Muscle of back (tissue), 11 donors: ENCODE measurements around the gene PTPN6. TPM values are rescaled to one million over a fixed set of nuclear protein-coding genes. Genes with fewer than 3 reads are reported as not detected.
A peak's percentile ranks its signal among the peaks of the same experiment; 100 is the strongest.

Source experiments
- DNase-seq, 3 donors: peaks; one replicate each; pipeline versions ENCODE4 v3.0.0 to v3.0.0-alpha.2; 2013
- polyA plus RNA-seq, 10 donors: library from polyadenylated mRNA; unstranded; fragments of 120-200 nt; gene quantifications; one replicate each; pipeline ENCODE4 v1.2.1, GENCODE V29; 2013; ENCODE audit not compliant: insufficient read length in 10 of 10

Gene PTPN6
- polyA plus RNA-seq, 10 donors = 4.3 to 10.6 (median 6.6) TPM

DNA sequence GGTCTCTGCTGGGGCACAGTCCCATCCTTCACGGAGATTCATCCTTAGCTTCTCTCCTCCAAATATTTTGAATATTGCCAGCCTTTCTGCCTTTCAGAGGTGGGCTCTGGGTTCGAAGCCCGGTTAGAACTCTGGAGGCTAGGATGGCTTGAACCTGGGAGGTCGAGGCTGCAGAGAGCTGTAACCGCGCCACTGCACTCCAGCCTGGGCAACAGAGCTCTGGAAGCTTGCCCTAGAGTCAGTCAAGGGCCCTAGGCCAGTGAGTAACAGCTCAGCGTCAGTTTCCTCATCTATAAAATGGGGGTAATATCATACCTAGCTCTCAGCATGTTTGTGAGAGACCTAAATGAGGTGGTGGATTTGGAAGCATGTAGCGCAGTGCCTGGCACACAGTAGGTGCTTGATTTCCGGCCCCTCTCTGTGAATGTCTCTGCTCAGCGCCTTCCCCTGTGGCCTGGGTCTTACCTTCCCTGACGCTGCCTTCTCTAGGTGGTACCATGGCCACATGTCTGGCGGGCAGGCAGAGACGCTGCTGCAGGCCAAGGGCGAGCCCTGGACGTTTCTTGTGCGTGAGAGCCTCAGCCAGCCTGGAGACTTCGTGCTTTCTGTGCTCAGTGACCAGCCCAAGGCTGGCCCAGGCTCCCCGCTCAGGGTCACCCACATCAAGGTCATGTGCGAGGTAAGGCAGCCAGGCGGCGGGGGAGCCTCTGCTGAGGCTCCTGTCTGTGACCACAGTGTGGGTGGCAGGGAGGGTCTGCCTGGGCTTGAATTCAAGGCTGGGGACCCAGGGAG, 3.4 kb downstream of the PTPN6 start:
- DNase-seq = no peak

DNA sequence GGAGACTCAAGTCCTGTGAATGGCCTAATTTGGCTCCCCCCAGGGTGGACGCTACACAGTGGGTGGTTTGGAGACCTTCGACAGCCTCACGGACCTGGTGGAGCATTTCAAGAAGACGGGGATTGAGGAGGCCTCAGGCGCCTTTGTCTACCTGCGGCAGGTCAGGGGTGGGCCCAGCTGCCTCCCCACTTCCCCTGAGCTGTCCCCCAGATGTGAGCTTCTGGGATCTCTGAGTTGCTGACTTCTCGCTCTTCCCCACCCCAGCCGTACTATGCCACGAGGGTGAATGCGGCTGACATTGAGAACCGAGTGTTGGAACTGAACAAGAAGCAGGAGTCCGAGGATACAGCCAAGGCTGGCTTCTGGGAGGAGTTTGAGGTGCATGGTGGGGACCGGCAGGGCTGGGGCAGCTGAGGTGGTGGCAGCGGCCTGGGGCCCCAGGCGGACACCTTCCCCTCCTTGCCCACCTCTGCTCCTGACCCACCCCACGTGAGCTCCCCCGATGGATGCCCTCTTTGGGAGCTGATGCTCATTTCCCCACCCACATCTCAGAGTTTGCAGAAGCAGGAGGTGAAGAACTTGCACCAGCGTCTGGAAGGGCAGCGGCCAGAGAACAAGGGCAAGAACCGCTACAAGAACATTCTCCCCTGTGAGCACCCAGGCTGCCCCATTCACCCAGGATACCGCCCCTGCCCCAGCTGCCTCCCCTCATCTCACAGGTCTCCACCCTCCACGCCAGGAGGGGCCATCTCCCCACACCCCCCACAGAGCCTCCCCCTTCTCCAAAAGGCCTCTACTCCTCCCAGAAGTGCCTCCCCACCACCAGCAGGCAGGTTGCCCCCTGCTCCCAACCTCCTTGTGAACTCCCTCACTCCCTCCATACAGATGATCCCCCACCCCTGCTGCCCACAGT, 4.2 kb downstream of the PTPN6 start:
- no peak for DNase-seq

DNA sequence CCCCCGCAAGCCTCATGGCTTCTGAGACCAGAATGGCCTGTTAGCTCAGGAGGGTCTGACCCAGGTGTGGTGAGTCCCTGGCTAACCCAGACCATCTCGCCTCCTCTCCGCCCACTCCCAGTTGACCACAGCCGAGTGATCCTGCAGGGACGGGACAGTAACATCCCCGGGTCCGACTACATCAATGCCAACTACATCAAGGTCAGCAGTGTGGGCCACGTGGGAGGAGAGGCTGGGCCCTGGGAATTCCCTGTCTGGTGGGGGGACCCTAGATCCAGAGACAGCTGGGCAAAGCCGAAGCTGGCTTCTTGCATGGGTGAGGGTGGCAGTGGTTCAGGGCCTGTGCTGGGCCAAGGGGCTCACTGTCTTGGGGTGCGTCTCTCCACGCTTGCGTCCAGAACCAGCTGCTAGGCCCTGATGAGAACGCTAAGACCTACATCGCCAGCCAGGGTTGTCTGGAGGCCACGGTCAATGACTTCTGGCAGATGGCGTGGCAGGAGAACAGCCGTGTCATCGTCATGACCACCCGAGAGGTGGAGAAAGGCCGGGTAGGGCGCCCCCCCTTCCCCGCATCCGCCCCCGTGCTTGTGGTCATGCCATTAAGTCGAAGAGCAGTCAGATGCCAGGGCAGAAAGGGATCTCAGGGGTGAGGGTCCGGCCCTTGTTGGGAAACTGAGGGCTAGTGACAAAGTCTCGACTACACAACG, 5.0 kb downstream of the PTPN6 start:
- no peak for DNase-seq

DNA sequence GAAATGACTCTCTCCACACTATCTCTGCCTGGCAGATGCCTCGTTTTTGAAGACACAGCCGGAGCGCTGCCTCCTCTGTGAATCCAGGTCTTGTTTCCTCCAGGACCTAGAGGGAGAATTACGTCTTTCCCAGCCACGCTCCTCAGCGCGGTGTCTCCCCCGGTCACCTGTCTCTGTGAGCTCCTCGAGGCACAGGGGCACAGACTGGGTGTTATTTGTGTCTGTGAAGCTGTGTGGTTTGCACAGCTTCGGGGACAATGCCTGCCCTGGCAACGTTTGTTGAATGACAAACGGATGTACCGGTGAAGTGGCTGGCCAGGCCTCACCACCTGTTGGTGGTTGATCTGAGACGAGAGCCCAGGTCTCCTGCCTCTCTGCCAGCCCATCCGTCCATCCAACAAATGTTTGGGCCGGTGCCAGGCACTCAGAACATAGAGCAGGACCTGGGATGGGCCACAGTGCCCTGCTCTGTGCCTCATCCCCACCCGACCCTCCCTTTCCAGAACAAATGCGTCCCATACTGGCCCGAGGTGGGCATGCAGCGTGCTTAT, 6.1 kb downstream of the PTPN6 start:
- DNase-seq = no peak

DNA sequence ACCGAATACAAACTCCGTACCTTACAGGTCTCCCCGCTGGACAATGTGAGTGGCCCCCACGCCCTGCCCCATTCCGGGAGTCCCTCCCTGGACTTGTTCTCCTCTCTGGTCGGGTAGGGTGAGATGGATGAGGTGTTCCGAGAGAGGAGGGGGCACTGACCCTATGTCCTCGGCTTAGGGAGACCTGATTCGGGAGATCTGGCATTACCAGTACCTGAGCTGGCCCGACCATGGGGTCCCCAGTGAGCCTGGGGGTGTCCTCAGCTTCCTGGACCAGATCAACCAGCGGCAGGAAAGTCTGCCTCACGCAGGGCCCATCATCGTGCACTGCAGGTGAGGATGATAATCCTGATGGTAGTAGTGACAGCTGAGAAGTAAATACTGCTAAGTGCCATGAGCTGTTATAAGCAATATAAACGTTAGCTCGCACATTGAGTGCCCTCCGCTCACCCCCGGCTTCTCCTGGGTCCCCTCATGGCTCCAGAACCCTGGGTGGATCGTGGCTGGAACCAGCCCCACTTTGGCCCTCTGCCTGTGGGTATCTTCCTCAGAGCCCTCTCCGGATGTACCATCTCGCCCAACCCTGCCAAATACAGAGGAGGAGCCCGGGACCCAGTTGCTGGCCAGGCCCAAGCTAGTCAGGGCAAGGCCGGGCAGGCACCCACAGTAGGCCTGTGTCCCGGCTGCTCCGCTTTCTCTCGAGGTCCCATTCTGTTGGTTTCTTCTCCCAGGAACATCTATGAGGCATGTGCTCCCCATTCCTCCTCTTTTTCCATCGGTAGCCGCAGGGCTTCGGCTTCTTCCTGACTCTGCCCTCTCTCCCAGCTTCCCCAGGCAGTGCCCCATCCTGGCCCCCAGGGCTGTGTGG, 6.8 kb downstream of the PTPN6 start:
- DNase-seq = no peak

DNA sequence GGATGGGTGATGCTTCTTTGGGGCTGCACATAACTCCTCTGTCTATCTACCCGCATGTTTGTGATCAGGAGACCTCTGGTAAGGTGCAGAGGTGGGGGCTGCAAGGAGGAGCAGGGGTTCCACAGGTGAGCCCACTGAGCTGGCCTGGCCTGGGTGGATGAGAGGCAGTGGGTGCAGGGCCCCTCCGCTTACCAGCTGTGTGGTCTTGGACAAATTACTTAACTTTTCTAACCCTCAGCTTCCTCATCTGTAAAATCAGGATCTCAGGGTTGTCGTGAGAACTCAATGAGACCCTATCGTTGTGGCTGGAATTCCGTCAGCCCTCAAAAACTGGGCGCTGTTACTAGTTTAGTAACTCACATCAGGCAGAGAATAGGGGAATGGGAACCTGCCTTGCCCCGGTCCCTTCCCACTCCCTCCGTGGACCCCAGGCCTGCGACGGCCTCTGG, 7.5 kb downstream of the PTPN6 start:
- DNase-seq = no peak

DNA sequence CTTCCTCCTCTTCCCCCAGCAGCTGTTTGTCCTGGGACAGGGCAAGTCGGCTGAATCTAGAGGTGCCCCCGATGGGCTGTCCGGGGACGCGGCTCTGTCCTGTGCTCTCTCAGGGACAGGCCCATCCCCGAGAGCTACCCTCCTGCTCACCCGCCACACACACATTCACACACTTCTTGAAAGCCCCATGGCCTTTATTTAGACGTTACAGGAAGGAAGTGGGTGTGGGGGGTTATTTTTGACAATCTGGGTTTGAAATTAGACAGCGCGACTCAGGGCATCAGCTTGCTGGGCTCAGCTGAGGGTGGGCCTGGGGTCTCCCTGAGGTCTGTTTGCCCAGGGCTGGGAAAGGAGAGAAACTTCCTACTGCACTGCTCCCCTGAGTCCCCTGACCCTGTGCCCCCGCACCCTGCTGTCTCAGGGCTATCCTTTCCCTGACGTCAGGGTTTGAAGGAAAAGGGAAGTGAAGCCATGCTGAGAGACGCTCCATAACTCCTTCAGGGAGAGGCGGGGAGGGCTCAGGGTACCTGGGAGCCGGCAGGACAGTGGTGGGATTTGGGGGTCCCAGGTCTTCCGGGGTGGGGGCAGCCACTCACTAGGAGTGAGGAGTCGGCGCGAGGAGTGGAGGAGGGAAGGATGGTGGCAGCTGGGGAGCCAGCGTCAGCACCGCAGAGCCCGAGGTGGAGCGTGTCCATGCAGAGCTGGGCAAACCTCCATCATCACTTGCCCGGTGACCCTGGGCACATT, 8.1 kb downstream of the PTPN6 start:
- DNase-seq = peak in 1 of 3 donors; percentile 54

DNA sequence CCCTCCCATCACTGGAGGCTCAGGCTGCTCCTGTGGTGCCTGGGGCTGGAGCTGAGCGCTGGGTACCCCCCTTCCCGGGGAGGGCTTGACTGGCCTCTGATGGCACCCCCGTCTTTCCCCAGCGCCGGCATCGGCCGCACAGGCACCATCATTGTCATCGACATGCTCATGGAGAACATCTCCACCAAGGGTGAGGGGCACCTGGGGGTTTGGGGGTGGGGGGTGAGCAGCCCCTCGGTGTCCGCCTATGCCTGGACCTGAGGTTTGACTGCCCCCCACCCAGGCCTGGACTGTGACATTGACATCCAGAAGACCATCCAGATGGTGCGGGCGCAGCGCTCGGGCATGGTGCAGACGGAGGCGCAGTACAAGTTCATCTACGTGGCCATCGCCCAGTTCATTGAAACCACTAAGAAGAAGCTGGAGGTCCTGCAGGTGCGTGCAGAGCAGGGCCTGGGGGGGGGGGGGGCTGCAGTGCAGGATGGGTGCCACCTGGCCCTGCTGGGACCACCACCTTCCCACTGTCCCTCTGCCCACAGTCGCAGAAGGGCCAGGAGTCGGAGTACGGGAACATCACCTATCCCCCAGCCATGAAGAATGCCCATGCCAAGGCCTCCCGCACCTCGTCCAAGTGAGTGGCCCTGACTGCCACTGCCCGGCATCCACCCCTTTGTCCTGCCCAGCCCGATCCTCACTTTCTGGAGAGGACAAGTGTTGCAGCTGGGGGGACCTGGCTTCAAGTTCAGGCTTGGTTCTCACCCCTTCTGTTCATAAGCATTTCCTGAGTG, 8.8 kb downstream of the PTPN6 start:
- no peak for DNase-seq

DNA sequence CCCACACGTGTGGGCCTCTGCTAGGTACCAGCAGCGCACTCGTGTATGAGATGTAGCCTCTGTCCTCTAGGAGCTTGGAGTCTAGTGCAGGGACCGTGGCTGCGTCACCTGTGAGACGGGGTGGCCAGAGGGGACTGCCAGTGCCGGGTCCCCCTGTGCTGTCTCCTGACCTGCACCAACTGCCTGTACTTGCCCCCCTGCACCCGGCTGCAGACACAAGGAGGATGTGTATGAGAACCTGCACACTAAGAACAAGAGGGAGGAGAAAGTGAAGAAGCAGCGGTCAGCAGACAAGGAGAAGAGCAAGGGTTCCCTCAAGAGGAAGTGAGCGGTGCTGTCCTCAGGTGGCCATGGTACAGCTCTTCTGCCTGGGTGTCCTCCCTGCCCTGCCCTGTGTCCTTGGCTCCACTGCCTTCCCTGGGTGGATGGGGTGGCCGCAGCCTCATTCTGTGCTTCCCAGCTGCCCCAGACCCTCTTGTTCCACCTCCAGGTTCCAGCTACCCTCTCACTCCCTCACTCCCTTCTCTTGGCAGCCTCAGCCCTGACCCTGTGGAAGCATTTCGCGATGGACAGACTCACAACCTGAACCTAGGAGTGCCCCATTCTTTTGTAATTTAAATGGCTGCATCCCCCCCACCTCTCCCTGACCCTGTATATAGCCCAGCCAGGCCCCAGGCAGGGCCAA, 9.6 kb downstream of the PTPN6 start:
- DNase-seq = peak in 1 of 3 donors; percentile 62

DNA sequence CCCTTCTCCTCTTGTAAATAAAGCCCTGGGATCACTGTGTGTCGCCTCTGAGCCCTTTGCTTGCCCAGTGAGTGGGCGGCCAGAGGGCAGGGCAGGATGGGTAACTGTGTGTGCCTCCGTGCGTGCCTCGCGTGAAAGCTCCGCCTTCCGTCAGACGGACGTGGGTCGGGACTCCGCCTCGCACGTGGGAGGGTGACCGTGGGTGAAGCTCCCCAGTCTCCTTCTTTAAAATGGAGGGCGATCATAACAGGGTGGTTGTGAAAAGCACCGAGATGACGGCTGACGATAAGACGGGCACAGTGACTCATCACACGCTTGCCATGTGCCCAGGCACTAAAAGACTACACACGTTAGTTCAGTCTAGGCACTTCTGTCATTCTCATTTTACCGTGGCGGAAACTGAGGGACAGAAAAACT, 10.1 kb downstream of the PTPN6 start:
- DNase-seq = no peak

DNA sequence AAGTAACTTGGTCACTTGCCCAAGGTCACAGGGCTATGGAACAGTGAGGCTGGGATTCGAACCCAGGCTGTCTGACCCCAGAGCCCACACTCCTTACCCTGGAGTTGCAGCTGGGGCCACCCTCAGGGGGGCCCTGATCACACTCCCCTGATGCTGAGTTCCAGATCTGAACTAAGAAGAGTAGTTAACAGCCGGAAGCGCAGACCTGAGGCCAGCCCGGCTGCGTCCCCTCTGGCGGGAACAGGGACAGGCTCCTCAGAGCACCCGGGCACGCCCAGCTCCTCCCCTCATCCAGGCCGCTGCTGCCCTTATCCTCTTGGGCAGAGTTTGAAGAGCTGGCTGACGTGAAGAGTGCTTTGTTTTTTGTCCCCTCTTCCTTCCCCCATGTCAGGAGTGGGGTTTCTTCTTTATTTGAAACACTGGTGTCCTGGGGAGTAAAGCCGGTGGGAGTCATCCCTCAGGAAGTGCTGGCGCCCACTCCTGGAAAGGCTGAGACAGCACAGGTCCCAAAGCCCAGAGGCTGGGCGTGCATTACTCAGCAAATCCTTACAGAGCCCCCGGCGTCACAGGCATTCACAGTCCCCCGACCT, 10.6 kb downstream of the PTPN6 start:
- DNase-seq = peak in 2 of 3 donors; percentile 74 to 78

DNA sequence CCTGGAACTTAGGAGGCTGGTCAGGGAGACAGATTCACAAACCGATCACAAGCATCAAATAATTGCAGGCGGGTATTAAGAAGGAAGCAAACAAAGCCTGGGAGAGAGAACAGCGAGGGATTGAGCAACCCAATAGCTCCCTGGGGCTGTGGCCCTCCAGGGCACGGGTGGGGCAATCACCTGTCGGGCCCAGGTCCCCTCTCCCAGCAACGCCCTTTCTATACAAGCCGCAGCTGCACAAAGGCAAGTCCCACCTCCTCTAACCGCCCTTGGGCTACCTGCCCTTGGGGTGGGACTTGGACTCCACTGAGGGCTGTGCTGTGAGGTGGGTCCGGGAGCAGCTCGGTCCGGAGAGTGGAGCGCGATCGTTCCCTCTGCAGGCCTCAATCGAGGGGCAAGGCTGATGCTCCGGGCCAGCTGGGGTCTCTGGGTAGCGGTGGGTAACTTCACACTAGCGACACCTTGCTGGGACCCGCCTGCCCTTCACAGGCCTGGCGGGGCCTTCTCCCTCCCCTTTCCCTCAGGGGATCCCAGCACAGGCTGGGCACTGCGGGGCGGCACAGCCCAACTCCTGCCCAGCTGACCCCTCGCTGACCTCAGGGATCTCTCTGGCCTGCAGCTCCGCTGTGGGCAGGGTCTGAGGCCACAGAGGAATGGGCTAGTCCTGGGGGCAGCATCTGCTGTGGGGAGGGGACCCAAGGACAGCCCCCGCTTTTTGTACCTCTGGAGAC, 11.3 kb downstream of the PTPN6 start:
- no peak for DNase-seq

DNA sequence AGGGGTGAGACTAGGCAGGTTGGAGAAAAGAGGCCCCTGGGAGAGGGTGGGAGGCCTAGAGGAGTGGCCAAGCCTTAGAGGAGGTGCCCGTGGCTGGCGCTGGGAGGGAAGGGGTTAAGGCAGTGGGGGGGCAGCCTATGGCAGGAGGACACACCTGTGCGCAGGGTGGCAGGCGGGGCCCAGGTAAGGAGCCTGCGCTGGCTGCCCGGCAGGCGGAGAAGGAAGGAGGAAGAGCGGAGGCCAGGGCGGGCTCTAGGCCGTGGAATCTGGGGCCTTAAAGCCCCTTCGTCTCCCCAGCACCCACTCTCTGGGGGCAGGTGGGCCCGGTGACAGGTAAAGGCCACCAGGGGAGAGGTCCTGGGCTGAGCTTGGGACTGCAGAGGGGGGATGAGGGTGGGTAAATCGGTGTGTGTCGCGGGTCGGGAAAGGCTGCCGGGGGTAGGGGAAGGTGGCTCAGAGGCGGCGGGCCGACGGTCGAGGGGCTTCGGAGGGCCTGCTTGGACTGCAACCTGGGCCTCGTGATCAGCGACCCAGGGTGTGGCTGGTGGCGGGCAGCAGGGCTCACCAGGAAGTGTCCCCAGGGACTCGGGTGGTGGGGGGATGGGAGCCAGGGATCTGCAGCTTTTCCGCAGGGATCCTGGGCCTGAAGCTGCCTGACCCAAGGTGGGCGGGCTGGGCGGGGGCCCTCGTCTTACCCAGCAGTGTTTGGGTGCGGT, 12.0 kb downstream of the PTPN6 start:
- no peak for DNase-seq

DNA sequence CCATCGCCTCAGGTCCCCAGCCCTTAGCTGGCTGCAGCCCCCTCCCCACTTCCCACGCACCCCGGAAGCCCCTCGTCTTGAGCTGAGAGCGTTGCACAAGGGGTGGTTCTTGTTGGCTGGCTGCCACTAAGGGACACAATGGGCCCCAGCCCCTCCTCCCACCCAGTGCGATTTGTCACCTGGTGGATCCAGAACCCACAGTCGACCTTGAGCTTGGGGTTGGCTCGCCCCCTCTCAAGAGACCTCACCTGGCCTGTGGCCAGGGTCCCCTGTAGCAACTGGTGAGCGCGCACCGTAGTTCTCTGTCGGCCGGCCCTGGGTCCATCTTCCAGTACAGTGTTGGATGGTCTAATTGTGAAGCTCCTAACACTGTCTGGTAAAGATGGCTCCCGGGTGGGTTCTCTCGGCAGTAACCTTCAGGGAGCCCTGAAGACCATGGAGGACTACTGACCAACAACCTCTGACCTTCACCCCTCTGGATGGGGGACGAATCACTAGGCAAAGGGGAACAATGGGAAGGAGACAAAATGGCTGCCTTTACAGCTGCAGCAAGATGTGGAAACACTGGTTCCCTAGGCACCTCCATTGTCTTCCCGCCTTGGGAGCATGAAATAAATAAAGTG, 12.7 kb downstream of the PTPN6 start:
- no peak for DNase-seq

DNA sequence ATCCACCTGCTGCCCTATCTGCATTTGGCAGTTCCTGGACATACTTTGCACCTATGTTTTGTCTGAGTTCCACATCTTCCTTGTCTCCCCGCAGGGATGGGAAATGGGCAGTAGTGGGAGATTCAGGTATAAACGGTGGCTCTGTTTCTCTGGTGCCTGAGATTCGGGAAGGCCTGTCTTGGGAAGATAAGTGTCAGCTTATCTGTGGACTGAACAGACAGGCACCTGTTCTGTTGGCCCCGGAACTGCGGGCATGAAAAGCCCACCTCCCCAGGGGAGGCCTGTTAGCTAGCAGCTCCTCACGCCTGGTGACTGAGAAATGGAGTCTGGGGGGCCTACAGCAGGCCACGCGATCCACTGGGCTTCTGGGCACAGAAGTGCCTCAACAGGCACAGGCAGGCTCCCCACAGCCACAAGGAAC, 13.5 kb downstream of the PTPN6 start:
- DNase-seq = no peak

DNA sequence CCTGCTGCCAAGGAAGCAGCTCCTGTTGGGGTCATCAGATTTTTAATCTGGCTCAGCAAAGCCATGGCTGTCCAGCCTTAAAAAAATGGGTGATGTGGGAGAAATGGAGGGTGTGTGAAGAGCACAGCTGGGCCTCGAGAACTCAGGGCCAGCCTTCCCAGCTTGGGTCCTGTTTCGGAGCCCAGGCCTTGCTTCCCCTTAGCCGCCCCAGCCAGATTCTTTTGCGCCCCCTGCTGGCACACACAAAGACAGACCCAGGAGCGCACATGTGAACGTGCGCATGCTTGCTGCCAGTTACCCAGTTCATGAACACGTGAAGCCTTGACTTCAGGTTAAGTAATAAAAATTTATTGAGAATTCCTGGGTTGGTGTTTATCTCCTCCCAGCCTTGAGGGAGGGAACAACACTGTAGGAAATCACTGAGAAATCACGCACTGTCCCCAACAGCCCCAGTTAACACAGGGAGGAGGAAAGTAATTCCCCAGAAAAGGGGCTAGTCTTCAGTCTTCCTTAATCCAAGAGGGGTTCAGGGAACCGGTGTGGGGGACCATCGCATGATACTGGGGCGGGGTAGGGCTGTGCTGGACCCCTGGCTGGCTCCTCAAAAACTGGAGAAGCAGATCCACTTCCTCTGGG, 14.0 kb downstream of the PTPN6 start:
- DNase-seq = peak; percentile 74 to 94 (median 91)
